K562 (cell line): ENCODE results near the gene DCLK2. TPM values are rescaled to one million over a fixed set of nuclear protein-coding genes. Genes with fewer than 3 reads are reported as not detected.

Experiments
- ATAC-seq: fragments of 200-7000 bp; cut with Tn5 transposase; 3 replicates; pipeline ENCODE4 v1.9.1; 2020; ENCODE audit warnings: moderate library complexity
- BruUV-seq: library from RNA; stranded (reverse); fragments of 400-500 nt; replicated peaks from 2 replicates; lab custom pipeline; 2021; lab: Mats Ljungman, UMichigan
- CTCF ChIA-PET: fragments of 300-600 bp; formaldehyde crosslinking; extraction: SDS; loops from one replicate; lab custom pipeline; 2021; ENCODE audit warnings: low intra/inter-chr PET ratio; lab: Yijun Ruan, JAX
- POLR2A ChIA-PET: fragments of 300-600, 350-650 bp; sonication (Branson Sonifier 250); formaldehyde crosslinking; extraction: SDS; loops from one replicate; lab custom pipeline; 2021; ENCODE audit warnings: antibody characterized with exemption, inconsistent platforms; lab: Yijun Ruan, JAX
- DNase-seq, 4 experiments: peaks; one replicate each; pipeline versions ENCODE4 v3.0.0 to v3.0.0-alpha.2; 2011 to 2018; ENCODE audit warnings: low spot score in 3 of 4, mixed read lengths in 3 of 4; ENCODE audit errors: extremely low read depth in 1 of 4
- FAIRE-seq: peaks from 2 replicates; lab custom pipeline; 2011; peaks lifted over from hg19 to GRCh38; lab: Jason Lieb, UNC
- H2AFZ ChIP-seq: 2 replicates; pipeline ENCODE4 v1.6.0; 2011; ENCODE audit warnings: low read depth, low read length, control low read depth, inconsistent platforms
- H3K27ac ChIP-seq: fragments of 200-600 bp; 3 replicates; pipeline ENCODE4 v1.8.0; 2011; ENCODE audit warnings: low read depth, mild to moderate bottlenecking, control low read depth, inconsistent platforms, low read length, moderate library complexity, mixed read lengths; ENCODE audit errors: extremely low read depth
- H3K27me3 ChIP-seq, 2 experiments: fragments of 300-600 bp in 1 of 2; 2 replicates in 1 of 2; 3 replicates in 1 of 2; pipeline versions ENCODE4 v1.6.0 to v1.8.0; 2011; ENCODE audit warnings: inconsistent platforms in 2 of 2, low read length in 2 of 2, mild to moderate bottlenecking in 1 of 2, mixed read lengths in 1 of 2, moderate library complexity in 1 of 2; ENCODE audit not compliant: control insufficient read depth in 2 of 2, insufficient read depth in 2 of 2
- H3K36me3 ChIP-seq: fragments of 300-600 bp; 3 replicates; pipeline ENCODE4 v1.8.0; 2011; ENCODE audit warnings: mild to moderate bottlenecking, low read length, inconsistent platforms; ENCODE audit not compliant: control insufficient read depth, insufficient read depth
- H3K4me1 ChIP-seq, 2 experiments: fragments of 200-600 bp in 1 of 2; replicated peaks in 1 of 2; 2 replicates in 1 of 2; 3 replicates in 1 of 2; pipeline versions ENCODE4 v1.5.1 to v1.8.0; 2011; ENCODE audit warnings: inconsistent platforms in 2 of 2, low read length in 2 of 2, mild to moderate bottlenecking in 1 of 2, mixed read lengths in 1 of 2, moderate library complexity in 1 of 2; ENCODE audit not compliant: control insufficient read depth in 2 of 2, insufficient read depth in 2 of 2
- H3K4me2 ChIP-seq: 2 replicates; pipeline ENCODE4 v1.6.1; 2011; ENCODE audit warnings: low read length, control low read depth, inconsistent platforms, mixed read lengths; ENCODE audit not compliant: insufficient read depth
- H3K4me3 ChIP-seq: fragments of 200-600 bp; sonication (generic), shearing (Covaris generic); 2 replicates; pipeline ENCODE4 v1.5.1; 2016; ENCODE audit warnings: control low read depth, inconsistent platforms
- H3K79me2 ChIP-seq: fragments of 200-600 bp; 3 replicates; pipeline ENCODE4 v1.8.0; 2011; ENCODE audit warnings: low read length, inconsistent platforms; ENCODE audit not compliant: control insufficient read depth, insufficient read depth
- H3K9ac ChIP-seq, 2 experiments: 2 replicates each; pipeline versions ENCODE4 v1.6.0 to v1.6.1; 2011; ENCODE audit warnings: low read depth in 2 of 2, low read length in 2 of 2, control low read depth in 1 of 2, inconsistent platforms in 1 of 2, mild to moderate bottlenecking in 1 of 2, mixed read lengths in 1 of 2; ENCODE audit not compliant: insufficient read depth in 1 of 2
- H3K9me1 ChIP-seq: one replicate; pipeline ENCODE4 v1.6.0; 2011; ENCODE audit warnings: inconsistent platforms, mild to moderate bottlenecking, low read length, moderate library complexity; ENCODE audit not compliant: control insufficient read depth, insufficient read depth
- H3K9me3 ChIP-seq: replicated peaks from 2 replicates; pipeline ENCODE4 v1.5.1; 2011; ENCODE audit warnings: low read depth, low read length, inconsistent platforms; ENCODE audit not compliant: control insufficient read depth, insufficient read depth
- H4K20me1 ChIP-seq: replicated peaks from 2 replicates; pipeline ENCODE4 v1.6.1; 2011; ENCODE audit warnings: low read length, inconsistent platforms, mixed read lengths; ENCODE audit not compliant: control insufficient read depth, insufficient read depth
- BMI1 ChIP-seq: fragments of 150-350 bp; IDR thresholded peaks from 2 replicates; pipeline ENCODE4 v1.6.1; 2014; ENCODE audit warnings: low read length
- CREM ChIP-seq: IDR thresholded peaks from 2 replicates; pipeline ENCODE4 v1.6.1; 2014; ENCODE audit warnings: antibody characterized with exemption, low read depth
- FOXO4 ChIP-seq: fragments of 450-650 bp; formaldehyde crosslinking; IDR thresholded peaks from 2 replicates; pipeline ENCODE4 v1.4.0; 2020; ENCODE audit warnings: mild to moderate bottlenecking, moderate library complexity
- RAD51 ChIP-seq: fragments of 450-650 bp; IDR thresholded peaks from 2 replicates; pipeline ENCODE4 v1.7.1; 2016; ENCODE audit warnings: low read depth, mild to moderate bottlenecking, borderline replicate concordance
- RFX5 ChIP-seq: IDR thresholded peaks from 2 replicates; pipeline ENCODE4 v1.6.1; 2011; ENCODE audit warnings: low read depth, mild to moderate bottlenecking, improper control_type of control experiment, low read length
- SMARCE1 ChIP-seq: fragments of 450-650 bp; IDR thresholded peaks from 2 replicates; pipeline ENCODE4 v1.7.1; 2016; ENCODE audit warnings: mild to moderate bottlenecking
- SNAPC5 ChIP-seq: fragments of 250-450 bp; sonication (Bioruptor Pico); IDR thresholded peaks from 2 replicates; pipeline ENCODE4 v1.8.0; 2021; ENCODE audit warnings: moderate library complexity, mild to moderate bottlenecking, inconsistent platforms
- THRB ChIP-seq: fragments of 450-650 bp; formaldehyde crosslinking; conservative IDR thresholded peaks from 2 replicates; pipeline ENCODE4 v1.4.0; 2022; ENCODE audit warnings: mild to moderate bottlenecking, missing genetic modification characterization
- ZFP30 ChIP-seq: fragments of 250-450 bp; sonication (Bioruptor Pico); IDR thresholded peaks from 2 replicates; pipeline ENCODE4 v1.8.0; 2022; ENCODE audit warnings: moderate library complexity, mild to moderate bottlenecking, inconsistent platforms, borderline replicate concordance
- ZNF57 ChIP-seq: fragments of 450-650 bp; formaldehyde crosslinking; IDR thresholded peaks from 2 replicates; pipeline ENCODE4 v1.4.0; 2020; ENCODE audit warnings: mild to moderate bottlenecking, moderate library complexity
- WGBS: fragments of 100-300 bp; shearing (Covaris generic); methylation state at CpG from one replicate; pipeline ENCODE4 v1.1.6; 2016; ENCODE audit warnings: low coverage, mixed read lengths; ENCODE audit not compliant: insufficient coverage; ENCODE audit errors: missing lambda C conversion rate; 5-methylcytosine and 5-hydroxymethylcytosine counted together
- in situ Hi-C: fragments of 300-500 bp; cut with MboI; formaldehyde crosslinking; loops from 4 replicates; pipeline ENCODE4 v1.15.0; 2018; ENCODE audit warnings: inconsistent platforms, mixed read lengths
- intact Hi-C: fragments of 100-400 bp; cut with micrococcal nuclease; formaldehyde crosslinking; loops from 2 replicates; pipeline ENCODE4 v1.14.2; 2022
- polyA plus RNA-seq, 8 experiments: library from polyadenylated mRNA; depleted of rRNA in 4 of 8; stranded (reverse) in 5 of 8; unstranded in 3 of 8; fragments of >200 nt; fragmentation: Nextera tagmentation in 2 of 8; fragmentation: Illumina TruSeq in 1 of 8; extraction: Ambion mirVana in 2 of 8; extraction: Trizol in 1 of 8; gene quantifications; 2 replicates each; pipeline versions ENCODE4 v1.2.1 to v1.2.3, GENCODE V29; 2011 to 2014; ENCODE audit warnings: inconsistent platforms in 1 of 8, missing spikeins in 1 of 8
- total RNA-seq, 7 experiments: library from RNA; depleted of rRNA in 6 of 7; stranded (reverse); fragments of >200 nt in 6 of 7; fragmentation: Illumina TruSeq in 2 of 7; extraction: Trizol in 2 of 7; gene quantifications; 2 replicates each; pipeline versions ENCODE4 v1.2.1 to v1.2.3, GENCODE V29; 2011 to 2021; ENCODE audit warnings: low replicate concordance in 1 of 7

The DCLK2 gene
- total and polyA plus RNA-seq, 9 of the 15 experiments (the other 6 are each of a cell fraction or from before 2014, with no cell fraction given), result not detected

GRCh38 chr4:150261571-150261970, 183.3 kb downstream of the DCLK2 start:
- FAIRE-seq (no peak), ATAC-seq (no peak), DNase-seq (no peak)
- TF ChIP-seq SNAPC5 (CRISPR knock-in tag) (no peak), THRB (CRISPR knock-in tag) (no peak)
- WGBS, result 45% methylated on average over 2 of the region's 2 CpGs
- Histone ChIP-seq H3K9ac (no peak overlapping the region), H4K20me1 (no peaks in the 10 kb centered on the region), H3K4me3 (no peak overlapping the region), H3K36me3 (peaks cover 13% of the 10 kb centered on the region; the same call in 1 of the 3 replicates), H3K79me2 (no peaks in the 10 kb centered on the region), H3K27ac (no peak overlapping the region), H2AFZ (no peak overlapping the region), H3K4me1 (0 out of 5 replicates have a peak, but pooled peaks cover 0 to 2% of the 10 kb centered on the region in 2 experiments), H3K9me1 (no peaks in the 10 kb centered on the region), H3K27me3 (no peaks in the 10 kb centered on the region), H3K9me3 (no peaks in the 10 kb centered on the region), H3K4me2 (no peak overlapping the region)
- ChIA-PET POLR2A (no interaction called here), CTCF (no interaction called here)
- no TSS peak for BruUV-seq
- intact Hi-C loops (no loop called here), in situ Hi-C loops (no loop called here)

- Histone ChIP-seq H3K9me1 (no peaks in the 10 kb centered on the region), H3K79me2 (no peaks in the 10 kb centered on the region), H2AFZ (no peak overlapping the region), H3K4me1 (no peaks in the 10 kb centered on the region), H3K4me2 (no peak overlapping the region), H3K9me3 (no peaks in the 10 kb centered on the region), H3K4me3 (no peak overlapping the region), H3K9ac (no peak overlapping the region), H3K36me3 (peaks cover 13% of the 10 kb centered on the region; the same call in 1 of the 3 replicates), H4K20me1 (no peaks in the 10 kb centered on the region), H3K27me3 (no peaks in the 10 kb centered on the region), H3K27ac (no peak overlapping the region)
- TF ChIP-seq FOXO4 (CRISPR knock-in tag), result no peak
- TF ChIP-seq BMI1, result no peak
- no peak for TF ChIP-seq RAD51
- TF ChIP-seq ZFP30, result no peak
- no peak for TF ChIP-seq SMARCE1
- no peak for TF ChIP-seq ZNF57 (CRISPR knock-in tag)
- no peak for TF ChIP-seq RFX5
- TF ChIP-seq CREM, result no peak
- intact Hi-C loops (no loop called here), in situ Hi-C loops (no loop called here)
- WGBS, result 66% methylated on average over 6 of the region's 6 CpGs
- ATAC-seq (peak; percentile 48), FAIRE-seq (no peak), DNase-seq (no peak)
- BruUV-seq, result no TSS peak
- ChIA-PET POLR2A (no interaction called here), CTCF (no interaction called here)
Observed at GRCh38 chr4:150262611-150263010, 184.4 kb downstream of the DCLK2 start.
